SKM-1 (cell line): Measurements from ENCODE around the gene WDFY4.

ENCODE experiments used
- DNase-seq: peaks from one replicate; lab custom pipeline; 2025; ENCODE audit not compliant: unreplicated experiment; lab: John Stamatoyannopoulos, UW

The WDFY4 gene

GRCh38 chr10:48957361-48958151, 272.9 kb downstream of the WDFY4 start:
- no peak for DNase-seq

GRCh38 chr10:48958598-48959190, 274.0 kb downstream of the WDFY4 start:
- DNase-seq, result no peak

GRCh38 chr10:48964038-48964437, 279.4 kb downstream of the WDFY4 start:
- no peak for DNase-seq

GRCh38 chr10:48965460-48965859, 280.8 kb downstream of the WDFY4 start:
- DNase-seq, result no peak

- no peak for DNase-seq
Observed at GRCh38 chr10:48968036-48968435, 283.4 kb downstream of the WDFY4 start.

- no peak for DNase-seq
Observed at GRCh38 chr10:48970046-48970445, 285.4 kb downstream of the WDFY4 start.

GRCh38 chr10:48970654-48971053, 286.0 kb downstream of the WDFY4 start:
- DNase-seq, result no peak

- no peak for DNase-seq
Observed at GRCh38 chr10:48973065-48973464, 288.4 kb downstream of the WDFY4 start.

GRCh38 chr10:48974510-48975156, 290.0 kb downstream of the WDFY4 start:
- DNase-seq, result no peak

- DNase-seq, result no peak
Observed at GRCh38 chr10:48976196-48976595, 291.5 kb downstream of the WDFY4 start.

- DNase-seq, result no peak
Observed at GRCh38 chr10:48978318-48978717, 293.6 kb downstream of the WDFY4 start.

GRCh38 chr10:48981310-48981907, 296.7 kb downstream of the WDFY4 start:
- no peak for DNase-seq

- no peak for DNase-seq
Observed at GRCh38 chr10:48982584-48982983, 297.9 kb downstream of the WDFY4 start.

GRCh38 chr10:48983648-48984351, 299.1 kb downstream of the WDFY4 start:
- no peak for DNase-seq

GRCh38 chr10:48985621-48986158, 301.0 kb downstream of the WDFY4 start:
- DNase-seq, result no peak

GRCh38 chr10:48990226-48990625, 305.6 kb downstream of the WDFY4 start:
- no peak for DNase-seq

GRCh38 chr10:48993627-48994026, 309.0 kb downstream of the WDFY4 start:
- DNase-seq, result no peak

GRCh38 chr10:48996329-48996728, 311.7 kb downstream of the WDFY4 start:
- DNase-seq, result no peak

GRCh38 chr10:48999346-48999745, 314.7 kb downstream of the WDFY4 start:
- no peak for DNase-seq

- DNase-seq, result no peak
Observed at GRCh38 chr10:49000437-49001398, 316.0 kb downstream of the WDFY4 start.
